AG04449 (cell line): ENCODE results near the gene ADGRV1.

Source experiments
- CTCF ChIA-PET: fragments of 350-600 bp; formaldehyde crosslinking; extraction: SDS; loops from one replicate; lab custom pipeline; 2021; ENCODE audit warnings: antibody characterized with exemption; lab: Yijun Ruan, JAX
- POLR2A ChIA-PET: fragments of 400-600, 350-600 bp; formaldehyde crosslinking; extraction: SDS; loops from one replicate; lab custom pipeline; 2020; ENCODE audit warnings: antibody characterized with exemption, inconsistent platforms; lab: Yijun Ruan, JAX
- DNase-seq: peaks from one replicate; pipeline ENCODE4 v3.0.0-alpha.2; 2010; ENCODE audit warnings: low read depth, low spot score
- H3K4me3 ChIP-seq: 2 replicates; pipeline ENCODE4 v1.5.1; 2011; ENCODE audit warnings: low read depth, mild to moderate bottlenecking, control low read depth, low read length
- CTCF ChIP-seq: IDR thresholded peaks from one replicate; pipeline ENCODE4 v1.5.1; 2011; ENCODE audit warnings: mild to moderate bottlenecking, moderate library complexity, low read length, control low read depth, inconsistent platforms; ENCODE audit not compliant: insufficient read depth; ENCODE audit errors: missing control alignments

Gene ADGRV1

GRCh38 chr5:91175708-91176107, 617.1 kb downstream of the ADGRV1 start:
- POLR2A ChIA-PET = no interaction called here
- no peak for TF ChIP-seq CTCF
- no peak for DNase-seq
- CTCF ChIA-PET = interaction anchor here (1.1 kb wide), 1 partner anchor 209 kb away, joined by 5 read pairs; no protein-coding TSS in a partner anchor
- no peak overlapping the region for H3K4me3 ChIP-seq

GRCh38 chr5:91176288-91177016, 617.9 kb downstream of the ADGRV1 start:
- DNase-seq = peak; percentile 45
- H3K4me3 ChIP-seq = no peak overlapping the region
- no peak for TF ChIP-seq CTCF
- POLR2A ChIA-PET = no interaction called here
- CTCF ChIA-PET = interaction anchor here (1.1 kb wide), 1 partner anchor 209 kb away, joined by 5 read pairs; no protein-coding TSS in a partner anchor

DNA sequence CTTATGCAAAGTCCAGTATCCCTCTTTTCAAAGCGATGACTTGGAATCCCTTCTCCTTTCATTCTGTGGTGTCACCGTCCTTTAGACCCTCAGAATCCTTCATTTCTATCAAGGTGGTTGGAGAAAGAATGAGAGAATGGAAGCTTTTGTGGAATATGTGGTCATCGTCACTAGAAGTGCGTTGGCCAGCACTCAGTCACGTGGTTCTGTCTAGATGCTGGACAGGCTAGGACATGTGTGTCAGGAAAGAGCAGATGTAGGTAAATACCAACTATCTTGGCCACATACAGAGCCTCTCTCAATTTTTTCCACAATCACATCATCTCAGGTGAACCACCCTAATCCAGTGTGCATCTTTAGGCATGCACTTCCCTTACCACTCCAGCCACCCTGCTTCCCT, 618.5 kb downstream of the ADGRV1 start:
- CTCF ChIA-PET = interaction anchor here (1.1 kb wide), 1 partner anchor 208 kb away, joined by 5 read pairs; no protein-coding TSS in a partner anchor
- no peak for TF ChIP-seq CTCF
- DNase-seq = no peak
- POLR2A ChIA-PET = no interaction called here
- no peak overlapping the region for H3K4me3 ChIP-seq

DNA sequence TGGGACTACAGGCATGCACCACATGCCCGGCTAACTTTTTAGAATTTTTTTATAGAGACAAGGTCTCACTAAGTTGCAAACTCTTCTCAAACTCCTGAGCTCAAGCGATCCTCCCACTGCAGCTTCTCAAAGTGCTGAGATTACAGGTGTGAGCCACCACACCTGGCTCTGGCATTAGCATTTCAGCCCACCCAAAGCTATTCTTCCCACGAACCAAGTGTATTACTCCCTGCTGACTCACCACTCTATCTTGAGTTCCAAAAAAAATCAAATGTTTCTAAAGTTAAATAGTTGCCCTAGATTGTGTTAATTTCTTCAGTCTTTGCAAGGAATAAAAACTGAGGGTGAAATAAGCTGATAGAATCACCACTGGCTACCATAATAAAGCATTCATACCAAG, 619.0 kb downstream of the ADGRV1 start:
- TF ChIP-seq CTCF = no peak
- POLR2A ChIA-PET = no interaction called here
- CTCF ChIA-PET = interaction anchor here (0.7 to 0.8 kb wide), 3 partner anchors 10 to 58 kb away, joined by 3 read pairs; no protein-coding TSS in a partner anchor
- H3K4me3 ChIP-seq = no peak overlapping the region
- DNase-seq = no peak

DNA sequence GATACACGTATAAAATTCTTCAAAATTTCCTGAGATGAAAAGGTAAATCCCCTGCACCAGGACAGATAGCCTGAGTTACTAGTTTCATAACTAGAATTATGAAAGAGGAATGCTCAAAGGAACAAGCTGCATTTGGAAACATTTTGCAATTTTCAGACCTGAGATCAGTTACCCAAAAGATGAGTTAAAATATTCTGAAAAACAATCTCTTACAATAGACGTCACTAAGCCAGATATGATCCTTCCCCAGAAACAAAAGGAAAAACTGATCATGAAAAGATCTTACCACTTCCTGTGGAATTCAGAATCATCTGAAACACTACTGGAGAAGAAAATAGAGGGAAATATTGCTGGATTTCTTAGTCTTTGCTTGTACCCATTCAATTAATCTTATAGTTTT, 619.9 kb downstream of the ADGRV1 start:
- ChIA-PET POLR2A (no interaction called here), CTCF (interaction anchor here (0.8 to 1.5 kb wide), 4 partner anchors 9 to 241 kb away, joined by 3 to 4 read pairs (median 3); no protein-coding TSS in a partner anchor)
- no peak overlapping the region for H3K4me3 ChIP-seq
- DNase-seq = no peak
- no peak for TF ChIP-seq CTCF

- no peak for DNase-seq
- no peak overlapping the region for H3K4me3 ChIP-seq
- POLR2A ChIA-PET = no interaction called here
- CTCF ChIA-PET = interaction anchor here (0.9 to 1.5 kb wide), 3 partner anchors 10 to 241 kb away, joined by 3 to 4 read pairs (median 3); no protein-coding TSS in a partner anchor
- no peak for TF ChIP-seq CTCF
These were observed 620.4 kb downstream of the ADGRV1 start for GRCh38 chr5:91179018-91179417.
